GM12891 (cell line): ENCODE data around the gene NCCRP1.

Experiments
- DNase-seq: peaks from one replicate; pipeline ENCODE4 v3.0.0; 2011; ENCODE audit warnings: low spot score; ENCODE audit not compliant: insufficient read length
- FAIRE-seq: peaks from 2 replicates; lab custom pipeline; 2011; peaks lifted over from hg19 to GRCh38; lab: Jason Lieb, UNC
- PAX5 ChIP-seq: IDR thresholded peaks from 2 replicates; pipeline ENCODE4 v1.6.1; 2011; ENCODE audit warnings: low read length, moderate library complexity, mild to moderate bottlenecking; ENCODE audit not compliant: insufficient read depth, severe bottlenecking
- POLR2A ChIP-seq: IDR thresholded peaks from 2 replicates; pipeline ENCODE4 v1.6.1; 2011; ENCODE audit warnings: low read depth, low read length, control low read depth
- POLR2AphosphoS5 ChIP-seq: IDR thresholded peaks from 2 replicates; pipeline ENCODE4 v1.6.1; 2011; ENCODE audit warnings: low read depth, low read length, control low read depth
- POU2F2 ChIP-seq: IDR thresholded peaks from 2 replicates; pipeline ENCODE4 v1.6.1; 2011; ENCODE audit warnings: low read depth, mild to moderate bottlenecking, control low read depth, low read length, moderate library complexity
- SPI1 ChIP-seq: IDR thresholded peaks from 2 replicates; pipeline ENCODE4 v1.6.1; 2011; ENCODE audit warnings: low read depth, low read length, control low read depth
- TAF1 ChIP-seq: IDR thresholded peaks from 2 replicates; pipeline ENCODE4 v1.6.1; 2011; ENCODE audit warnings: low read depth, low read length, control low read depth

NCCRP1 gene

DNA sequence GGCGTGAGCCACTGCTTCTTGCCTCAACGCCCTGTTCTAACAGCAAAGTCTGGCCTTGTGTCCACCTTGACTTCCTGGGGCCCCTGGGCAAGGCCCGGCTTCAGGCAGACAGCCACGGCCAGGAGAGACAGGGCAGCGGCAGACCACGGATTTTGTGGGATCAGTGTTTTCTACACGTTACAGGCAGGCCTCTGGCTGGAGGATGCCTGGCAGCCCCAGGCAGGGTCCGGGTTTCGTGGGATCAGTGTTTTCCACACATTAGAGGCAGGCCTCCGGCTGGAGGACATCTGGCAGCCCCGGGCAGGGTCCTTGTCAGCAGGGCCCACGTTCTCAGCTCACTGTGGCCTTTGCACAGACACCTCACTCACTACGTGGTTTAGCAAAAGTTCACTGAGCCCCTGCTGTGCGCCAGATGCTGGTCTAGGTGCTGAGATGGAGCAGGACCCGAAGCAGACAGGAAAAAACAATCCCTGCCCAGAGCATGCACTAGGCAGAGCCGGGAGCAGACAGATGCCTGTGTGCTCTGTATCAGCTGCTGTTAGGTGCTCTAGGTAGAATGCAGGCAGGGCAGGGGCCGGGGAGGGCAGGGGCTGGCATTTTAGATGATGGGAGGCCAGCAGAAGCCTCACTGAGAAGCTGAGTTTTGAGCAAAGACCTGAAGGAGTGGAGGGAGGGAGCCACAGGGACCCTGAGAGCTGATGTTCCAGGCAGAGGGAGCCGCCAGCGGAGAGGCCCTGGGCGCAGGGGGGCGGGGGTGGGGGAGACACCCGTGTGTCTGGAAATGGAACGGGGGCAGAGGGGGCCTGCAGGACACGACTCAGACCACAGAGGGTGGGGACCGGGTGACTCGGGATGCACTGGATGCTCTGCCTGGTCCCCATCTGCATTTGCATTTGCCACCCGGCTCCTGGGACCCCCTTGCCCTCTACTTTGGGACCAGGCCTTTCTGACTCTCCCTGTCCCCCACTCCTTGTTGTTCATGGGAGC, 25.0 kb upstream of the NCCRP1 start:
- no peak for DNase-seq
- FAIRE-seq: no peak
- TF ChIP-seq POLR2AphosphoS5 (no peak), SPI1 (no peak)

GRCh38 chr19:39172700-39173501, 23.9 kb upstream of the NCCRP1 start:
- no peak for DNase-seq
- FAIRE-seq: no peak
- no peak for TF ChIP-seq SPI1
- no peak for TF ChIP-seq POLR2A
- TF ChIP-seq POLR2AphosphoS5: no peak
- no peak for TF ChIP-seq POU2F2
- no peak for TF ChIP-seq TAF1
- no peak for TF ChIP-seq PAX5

DNA sequence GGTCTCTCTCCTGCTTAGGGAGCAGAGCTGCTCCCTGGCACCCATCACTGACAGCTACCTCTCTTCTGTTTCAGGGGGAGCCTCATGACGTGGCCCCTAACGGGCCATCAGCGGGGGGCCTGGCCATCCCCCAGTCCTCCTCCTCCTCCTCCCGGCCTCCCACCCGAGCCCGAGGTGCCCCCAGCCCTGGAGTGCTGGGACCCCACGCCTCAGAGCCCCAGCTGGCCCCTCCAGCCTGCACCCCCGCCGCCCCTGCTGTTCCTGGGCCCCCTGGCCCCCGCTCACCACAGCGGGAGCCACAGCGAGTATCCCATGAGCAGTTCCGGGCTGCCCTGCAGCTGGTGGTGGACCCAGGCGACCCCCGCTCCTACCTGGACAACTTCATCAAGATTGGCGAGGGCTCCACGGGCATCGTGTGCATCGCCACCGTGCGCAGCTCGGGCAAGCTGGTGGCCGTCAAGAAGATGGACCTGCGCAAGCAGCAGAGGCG, 23.2 kb upstream of the NCCRP1 start:
- no peak for DNase-seq
- no peak for FAIRE-seq
- no peak for TF ChIP-seq PAX5
- TF ChIP-seq SPI1: no peak
- no peak for TF ChIP-seq POU2F2
- no peak for TF ChIP-seq POLR2A
- TF ChIP-seq TAF1: no peak
- TF ChIP-seq POLR2AphosphoS5: no peak

DNA sequence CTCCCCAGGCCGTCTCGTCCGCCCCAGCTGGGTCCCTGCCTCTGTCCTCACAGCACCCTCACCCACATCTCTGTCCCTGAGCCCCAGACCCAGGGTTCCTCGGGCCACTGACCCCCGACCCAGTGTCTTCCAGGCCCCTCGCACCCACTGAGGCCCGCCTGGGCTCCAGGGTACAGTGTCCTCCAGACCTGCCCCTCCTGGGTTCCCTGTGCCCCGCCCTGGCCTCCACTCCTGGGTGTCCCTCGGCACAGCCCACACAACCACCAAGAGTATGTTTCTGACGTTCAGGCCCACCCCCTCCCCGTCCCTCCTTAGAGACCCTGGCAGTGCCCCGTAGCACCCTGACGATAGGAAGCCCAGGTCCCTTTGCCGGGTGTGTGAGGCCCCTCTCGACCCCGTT, 22.6 kb upstream of the NCCRP1 start:
- FAIRE-seq (no peak), DNase-seq (no peak)
- TF ChIP-seq POLR2A (no peak), POU2F2 (no peak)

GRCh38 chr19:39174558-39175544, 21.9 kb upstream of the NCCRP1 start:
- TF ChIP-seq PAX5 (no peak), POU2F2 (no peak), TAF1 (no peak), POLR2A (no peak), SPI1 (no peak), POLR2AphosphoS5 (no peak)
- FAIRE-seq (no peak), DNase-seq (no peak)

DNA sequence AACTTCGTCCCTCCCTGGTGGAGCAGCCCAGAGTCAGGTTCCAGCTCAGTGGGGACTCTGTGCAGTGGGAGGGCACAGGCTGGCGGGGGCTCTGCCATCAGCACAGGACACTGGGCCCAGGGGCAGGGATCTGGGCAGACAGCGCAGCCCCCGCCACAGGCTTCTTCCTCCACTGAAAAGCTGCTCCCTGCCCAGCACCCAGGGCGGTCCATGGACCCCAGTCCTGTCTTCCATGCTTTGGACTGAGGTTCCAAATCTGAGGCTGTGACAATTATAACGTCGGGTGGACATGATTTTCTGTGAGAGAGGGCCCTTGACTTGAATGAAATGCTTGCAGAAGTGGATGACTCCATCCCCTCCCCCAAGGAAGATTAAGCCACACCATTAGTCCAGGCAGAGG, 21.2 kb upstream of the NCCRP1 start:
- no peak for TF ChIP-seq SPI1
- no peak for TF ChIP-seq POU2F2
- no peak for TF ChIP-seq TAF1
- TF ChIP-seq POLR2A: no peak
- no peak for TF ChIP-seq POLR2AphosphoS5
- TF ChIP-seq PAX5: no peak
- FAIRE-seq (no peak), DNase-seq (no peak)

DNA sequence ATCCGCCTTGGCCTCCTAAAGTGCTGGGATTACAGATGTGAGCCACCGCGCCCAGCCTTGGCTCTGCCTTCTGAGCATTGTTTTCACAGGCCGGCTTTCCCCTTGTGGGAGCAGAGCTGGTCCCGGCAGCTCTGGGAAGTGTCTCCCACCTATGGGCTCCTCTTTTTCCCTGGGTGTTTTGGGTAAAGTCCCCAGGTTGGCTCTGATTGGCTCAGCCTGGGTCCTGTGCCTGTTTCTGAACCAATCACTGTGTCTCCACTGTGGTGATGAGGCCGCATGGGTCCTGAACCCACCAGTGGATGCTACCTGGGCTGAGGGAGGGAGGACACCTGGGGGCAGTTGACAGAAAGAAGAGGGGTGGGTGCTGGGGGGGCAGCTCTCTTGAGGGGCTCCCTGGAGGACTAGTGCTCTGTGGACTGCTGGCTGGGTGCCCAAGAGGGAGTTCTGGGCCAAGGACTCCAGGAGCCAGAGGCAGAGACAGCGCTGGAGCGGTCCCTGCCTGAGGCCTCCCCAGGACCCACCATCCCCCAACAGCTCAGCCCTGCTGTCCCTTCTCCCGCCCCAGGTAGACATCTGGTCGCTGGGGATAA, 19.6 kb upstream of the NCCRP1 start:
- TF ChIP-seq POU2F2: no peak
- no peak for TF ChIP-seq POLR2AphosphoS5
- no peak for TF ChIP-seq SPI1
- TF ChIP-seq POLR2A: no peak
- no peak for TF ChIP-seq PAX5
- no peak for TF ChIP-seq TAF1
- FAIRE-seq (no peak), DNase-seq (no peak)

DNA sequence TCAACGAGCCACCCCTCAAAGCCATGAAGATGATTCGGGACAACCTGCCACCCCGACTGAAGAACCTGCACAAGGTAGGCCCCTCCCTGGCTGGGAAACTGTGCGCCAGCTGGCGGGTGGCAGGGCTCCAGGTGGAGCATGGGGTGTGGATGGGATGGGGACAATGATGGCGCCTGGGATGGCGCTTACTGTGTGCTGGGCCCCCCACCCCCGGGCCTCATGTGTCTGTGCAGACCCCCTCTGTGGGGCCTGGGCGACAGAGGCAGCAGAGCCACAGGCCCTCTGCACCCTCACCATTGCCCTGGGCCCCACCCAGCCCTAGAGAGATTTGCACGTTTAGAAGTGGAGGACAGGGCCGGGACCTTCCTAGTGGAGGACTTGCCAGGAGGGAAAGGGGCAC, 19.0 kb upstream of the NCCRP1 start:
- DNase-seq: no peak
- FAIRE-seq: no peak
- no peak for TF ChIP-seq POLR2A
- no peak for TF ChIP-seq PAX5
- no peak for TF ChIP-seq POLR2AphosphoS5
- no peak for TF ChIP-seq SPI1
- TF ChIP-seq POU2F2: no peak
- no peak for TF ChIP-seq TAF1
